Right renal pelvis (tissue), 4 donors: Measurements from ENCODE around the gene MED31. TPM values are rescaled to one million over a fixed set of nuclear protein-coding genes. Genes with fewer than 3 reads are reported as not detected.
A peak's percentile ranks its signal among the peaks of the same experiment; 100 is the strongest.
"Not testable (repeated sequence)": the region's sequence is repeated elsewhere in the genome, so short reads cannot be mapped to it uniquely, and the experiment has no call there.

Source experiments
- DNase-seq, 4 donors: peaks; one replicate each; pipeline ENCODE4 v3.0.0-alpha.2; 2013; ENCODE audit warnings: low read depth in 4 of 4, low spot score in 3 of 4, missing footprints in 1 of 4
- polyA plus RNA-seq, 4 donors: library from polyadenylated mRNA; unstranded; fragments of 120-200 nt; gene quantifications; one replicate each; pipeline ENCODE4 v1.2.1, GENCODE V29; 2013; ENCODE audit not compliant: insufficient read length in 4 of 4

MED31 gene
- polyA plus RNA-seq, 4 donors, result 24.8 to 28.1 (median 26.3) TPM

GRCh38 chr17:6677946-6678345, 26.5 kb upstream of the MED31 start:
- DNase-seq, result no peak

GRCh38 chr17:6677158-6677831, 25.9 kb upstream of the MED31 start:
- DNase-seq, result no peak

GRCh38 chr17:6676802-6677157, 25.4 kb upstream of the MED31 start:
- DNase-seq, result no peak

GRCh38 chr17:6675201-6675825, 23.9 kb upstream of the MED31 start:
- no peak for DNase-seq

GRCh38 chr17:6674586-6674985, 23.2 kb upstream of the MED31 start:
- DNase-seq, result no peak

- no peak for DNase-seq
Measured at GRCh38 chr17:6671431-6671830, 20.0 kb upstream of the MED31 start.

GRCh38 chr17:6670999-6671398, 19.6 kb upstream of the MED31 start:
- DNase-seq, result no peak

GRCh38 chr17:6670571-6670970, 19.2 kb upstream of the MED31 start:
- no peak for DNase-seq

GRCh38 chr17:6669479-6670212, 18.2 kb upstream of the MED31 start:
- DNase-seq, result no peak

- DNase-seq, result no peak
Measured at GRCh38 chr17:6668727-6669425, 17.5 kb upstream of the MED31 start.

GRCh38 chr17:6668219-6668618, 16.8 kb upstream of the MED31 start:
- DNase-seq, result no peak

- DNase-seq, result no peak
Measured at GRCh38 chr17:6667516-6667915, 16.1 kb upstream of the MED31 start.

GRCh38 chr17:6666557-6666956, 15.2 kb upstream of the MED31 start:
- DNase-seq, result no peak

GRCh38 chr17:6666077-6666521, 14.7 kb upstream of the MED31 start:
- DNase-seq, result peak in 3 of 4 donors; percentile 53 to 65 (median 65)

- not testable (repeated sequence) for DNase-seq
Measured at GRCh38 chr17:6663200-6663599, 11.8 kb upstream of the MED31 start.

- no peak for DNase-seq
Measured at GRCh38 chr17:6661464-6661848, 10.1 kb upstream of the MED31 start.

- DNase-seq, result no peak
Measured at GRCh38 chr17:6660805-6661463, 9.5 kb upstream of the MED31 start.

- no peak for DNase-seq
Measured at GRCh38 chr17:6660101-6660500, 8.7 kb upstream of the MED31 start.

- not testable (repeated sequence) for DNase-seq
Measured at GRCh38 chr17:6658411-6658810, 7.0 kb upstream of the MED31 start.

GRCh38 chr17:6657633-6658287, 6.4 kb upstream of the MED31 start:
- DNase-seq, result no peak
